Stimulated activated CD4-positive, alpha-beta T cell treated with anti-CD3 and anti-CD28 coated beads, Interleukin-4, amount 100 ng/mL, for 24 hours (primary cell): Measurements from ENCODE around the gene PNPLA7.
"Not testable (repeated sequence)": the region's sequence is repeated elsewhere in the genome, so short reads cannot be mapped to it uniquely, and the experiment has no call there.

ENCODE experiments used
- DNase-seq: peaks from one replicate; pipeline ENCODE4 v3.0.0-alpha.2; 2020

PNPLA7 gene

GRCh38 chr9:137536594-137537131, 13.5 kb downstream of the PNPLA7 start:
- DNase-seq, result not testable (repeated sequence)

- no peak for DNase-seq
These were observed 15.1 kb downstream of the PNPLA7 start for GRCh38 chr9:137535120-137535428.

- DNase-seq, result peak; percentile 27
These were observed 15.7 kb downstream of the PNPLA7 start for GRCh38 chr9:137534256-137535119.

- not testable (repeated sequence) for DNase-seq
These were observed 17.2 kb downstream of the PNPLA7 start for GRCh38 chr9:137532891-137533468.

GRCh38 chr9:137531099-137531765, 19.0 kb downstream of the PNPLA7 start:
- DNase-seq, result no peak

- no peak for DNase-seq
These were observed 19.9 kb downstream of the PNPLA7 start for GRCh38 chr9:137530331-137530730.

GRCh38 chr9:137524981-137525317, 25.3 kb downstream of the PNPLA7 start:
- DNase-seq, result no peak

- DNase-seq, result no peak
These were observed 25.8 kb downstream of the PNPLA7 start for GRCh38 chr9:137524161-137524980.

GRCh38 chr9:137522746-137523455, 27.3 kb downstream of the PNPLA7 start:
- DNase-seq, result no peak

GRCh38 chr9:137521405-137521985, 28.7 kb downstream of the PNPLA7 start:
- DNase-seq, result no peak

- no peak for DNase-seq
These were observed 29.4 kb downstream of the PNPLA7 start for GRCh38 chr9:137520614-137521404.

- no peak for DNase-seq
These were observed 30.6 kb downstream of the PNPLA7 start for GRCh38 chr9:137519553-137519952.

- DNase-seq, result not testable (repeated sequence)
These were observed 31.3 kb downstream of the PNPLA7 start for GRCh38 chr9:137518661-137519459.

GRCh38 chr9:137516144-137516917, 33.9 kb downstream of the PNPLA7 start:
- DNase-seq, result no peak

GRCh38 chr9:137515338-137515724, 34.9 kb downstream of the PNPLA7 start:
- DNase-seq, result no peak

- DNase-seq, result no peak
These were observed 35.4 kb downstream of the PNPLA7 start for GRCh38 chr9:137514691-137515337.

- DNase-seq, result not testable (repeated sequence)
These were observed 36.2 kb downstream of the PNPLA7 start for GRCh38 chr9:137513801-137514570.

GRCh38 chr9:137513136-137513535, 37.1 kb downstream of the PNPLA7 start:
- not testable (repeated sequence) for DNase-seq
